ENCODE results near the gene CIAO1.

CIAO1 gene

DNA sequence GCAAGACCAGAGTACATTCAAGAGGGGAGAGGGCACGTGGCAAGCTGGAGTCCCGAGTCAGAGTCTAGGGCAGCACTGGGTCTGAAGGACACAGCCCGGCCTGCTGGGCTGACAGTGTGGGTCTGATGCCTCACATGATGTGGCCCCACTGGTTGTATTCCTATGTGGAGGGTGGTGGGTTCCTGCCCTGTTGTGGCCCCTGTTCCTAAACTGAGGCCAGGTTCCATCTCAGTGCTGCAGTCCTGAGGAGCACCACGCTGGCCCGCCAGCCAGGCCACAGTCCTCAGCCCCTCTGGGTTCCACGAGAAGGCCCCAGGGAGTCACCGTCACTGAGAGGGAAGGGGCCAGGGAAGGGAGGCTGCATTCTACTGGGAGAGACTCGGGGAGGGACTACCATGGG is 13.5 kb upstream of the CIAO1 start:
- TF ChIP-seq EP300 (IDR thresholded peaks at IDR 0.05; ENCODE audit: borderline replicate concordance) (no peak), YY1 (IDR thresholded peaks at IDR 0.05; ENCODE audit: low read depth) (no peak), TEAD4 (IDR thresholded peaks at IDR 0.05) (no peak), FOXM1 (IDR thresholded peaks at IDR 0.05; ENCODE audit: borderline replicate concordance, low read depth) (no peak)
- TF ChIP-seq, protein P1, sequence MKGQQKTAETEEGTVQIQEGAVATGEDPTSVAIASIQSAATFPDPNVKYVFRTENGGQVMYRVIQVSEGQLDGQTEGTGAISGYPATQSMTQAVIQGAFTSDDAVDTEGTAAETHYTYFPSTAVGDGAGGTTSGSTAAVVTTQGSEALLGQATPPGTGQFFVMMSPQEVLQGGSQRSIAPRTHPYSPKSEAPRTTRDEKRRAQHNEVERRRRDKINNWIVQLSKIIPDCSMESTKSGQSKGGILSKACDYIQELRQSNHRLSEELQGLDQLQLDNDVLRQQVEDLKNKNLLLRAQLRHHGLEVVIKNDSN (IDR thresholded peaks at IDR 0.05) = no peak
- TF ChIP-seq, protein P2, sequence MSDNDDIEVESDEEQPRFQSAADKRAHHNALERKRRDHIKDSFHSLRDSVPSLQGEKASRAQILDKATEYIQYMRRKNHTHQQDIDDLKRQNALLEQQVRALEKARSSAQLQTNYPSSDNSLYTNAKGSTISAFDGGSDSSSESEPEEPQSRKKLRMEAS (IDR thresholded peaks at IDR 0.05) = no peak

GRCh38 chr2:96253006-96253405 is 13.0 kb upstream of the CIAO1 start:
- no peak for TF ChIP-seq TEAD4 (IDR thresholded peaks at IDR 0.05)
- TF ChIP-seq, protein P2 (IDR thresholded peaks at IDR 0.05) = no peak
- TF ChIP-seq, protein P3, sequence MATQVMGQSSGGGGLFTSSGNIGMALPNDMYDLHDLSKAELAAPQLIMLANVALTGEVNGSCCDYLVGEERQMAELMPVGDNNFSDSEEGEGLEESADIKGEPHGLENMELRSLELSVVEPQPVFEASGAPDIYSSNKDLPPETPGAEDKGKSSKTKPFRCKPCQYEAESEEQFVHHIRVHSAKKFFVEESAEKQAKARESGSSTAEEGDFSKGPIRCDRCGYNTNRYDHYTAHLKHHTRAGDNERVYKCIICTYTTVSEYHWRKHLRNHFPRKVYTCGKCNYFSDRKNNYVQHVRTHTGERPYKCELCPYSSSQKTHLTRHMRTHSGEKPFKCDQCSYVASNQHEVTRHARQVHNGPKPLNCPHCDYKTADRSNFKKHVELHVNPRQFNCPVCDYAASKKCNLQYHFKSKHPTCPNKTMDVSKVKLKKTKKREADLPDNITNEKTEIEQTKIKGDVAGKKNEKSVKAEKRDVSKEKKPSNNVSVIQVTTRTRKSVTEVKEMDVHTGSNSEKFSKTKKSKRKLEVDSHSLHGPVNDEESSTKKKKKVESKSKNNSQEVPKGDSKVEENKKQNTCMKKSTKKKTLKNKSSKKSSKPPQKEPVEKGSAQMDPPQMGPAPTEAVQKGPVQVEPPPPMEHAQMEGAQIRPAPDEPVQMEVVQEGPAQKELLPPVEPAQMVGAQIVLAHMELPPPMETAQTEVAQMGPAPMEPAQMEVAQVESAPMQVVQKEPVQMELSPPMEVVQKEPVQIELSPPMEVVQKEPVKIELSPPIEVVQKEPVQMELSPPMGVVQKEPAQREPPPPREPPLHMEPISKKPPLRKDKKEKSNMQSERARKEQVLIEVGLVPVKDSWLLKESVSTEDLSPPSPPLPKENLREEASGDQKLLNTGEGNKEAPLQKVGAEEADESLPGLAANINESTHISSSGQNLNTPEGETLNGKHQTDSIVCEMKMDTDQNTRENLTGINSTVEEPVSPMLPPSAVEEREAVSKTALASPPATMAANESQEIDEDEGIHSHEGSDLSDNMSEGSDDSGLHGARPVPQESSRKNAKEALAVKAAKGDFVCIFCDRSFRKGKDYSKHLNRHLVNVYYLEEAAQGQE (IDR thresholded peaks at IDR 0.05; ENCODE audit: low read depth) = no peak
- TF ChIP-seq TAF1 (IDR thresholded peaks at IDR 0.05; ENCODE audit: low read depth) = no peak
- TF ChIP-seq EGR1 (IDR thresholded peaks at IDR 0.05) = no peak
- no peak for TF ChIP-seq RAD21 (IDR thresholded peaks at IDR 0.05; ENCODE audit: low read depth)
- TF ChIP-seq EP300 (IDR thresholded peaks at IDR 0.05; ENCODE audit: borderline replicate concordance) = no peak
- TF ChIP-seq CREB1 (IDR thresholded peaks at IDR 0.05; ENCODE audit: low read depth) = no peak
- TF ChIP-seq YY1 (IDR thresholded peaks at IDR 0.05; ENCODE audit: low read depth) = no peak
- no peak for TF ChIP-seq CEBPB (IDR thresholded peaks at IDR 0.05)
- no peak for TF ChIP-seq FOXM1 (IDR thresholded peaks at IDR 0.05; ENCODE audit: borderline replicate concordance, low read depth)
- TF ChIP-seq ZBTB7A (IDR thresholded peaks at IDR 0.05; ENCODE audit: low read depth) = no peak

GRCh38 chr2:96254571-96254970 is 11.5 kb upstream of the CIAO1 start:
- TF ChIP-seq YY1 (IDR thresholded peaks at IDR 0.05; ENCODE audit: low read depth) (no peak), EGR1 (IDR thresholded peaks at IDR 0.05) (no peak), FOXM1 (IDR thresholded peaks at IDR 0.05; ENCODE audit: borderline replicate concordance, low read depth) (no peak), NFIC (IDR thresholded peaks at IDR 0.05) (no peak), TEAD4 (IDR thresholded peaks at IDR 0.05) (no peak), CREB1 (IDR thresholded peaks at IDR 0.05; ENCODE audit: low read depth) (no peak), TAF1 (IDR thresholded peaks at IDR 0.05; ENCODE audit: low read depth) (no peak), RAD21 (IDR thresholded peaks at IDR 0.05; ENCODE audit: low read depth) (no peak), CEBPB (IDR thresholded peaks at IDR 0.05) (no peak), EP300 (IDR thresholded peaks at IDR 0.05; ENCODE audit: borderline replicate concordance) (no peak), ZBTB7A (IDR thresholded peaks at IDR 0.05; ENCODE audit: low read depth) (no peak), TCF12 (IDR thresholded peaks at IDR 0.05; ENCODE audit: low read depth) (no peak)
- TF ChIP-seq, protein P3 (IDR thresholded peaks at IDR 0.05; ENCODE audit: low read depth) = no peak
- TF ChIP-seq, protein P1 (IDR thresholded peaks at IDR 0.05) = no peak
- TF ChIP-seq, protein P2 (IDR thresholded peaks at IDR 0.05) = no peak

DNA sequence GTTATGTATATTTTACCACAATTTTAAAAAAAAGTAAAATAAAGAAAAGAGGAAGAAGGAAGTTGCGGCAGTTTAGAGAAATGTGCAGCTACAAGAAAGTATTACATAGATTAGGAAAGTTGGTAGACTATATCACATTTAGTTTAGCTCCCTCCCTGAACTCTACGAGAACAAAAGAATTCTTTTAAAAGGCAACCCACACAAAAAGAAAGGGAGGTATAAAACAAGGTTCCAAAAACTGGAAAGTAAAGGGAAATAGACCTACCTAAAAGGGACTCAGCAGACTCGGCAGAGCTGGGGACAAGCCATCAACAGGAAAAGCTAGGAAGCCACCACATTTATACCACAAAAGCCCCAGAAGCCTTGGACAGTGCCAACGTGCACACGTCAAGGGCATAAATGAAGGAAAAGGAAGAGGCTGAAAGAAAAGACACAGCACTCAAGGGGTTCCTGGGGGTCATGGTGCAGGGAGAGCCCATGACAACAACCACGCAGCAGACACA is 9.4 kb upstream of the CIAO1 start:
- no peak for TF ChIP-seq TEAD4 (IDR thresholded peaks at IDR 0.05)

- TF ChIP-seq CREB1 (IDR thresholded peaks at IDR 0.05; ENCODE audit: low read depth) = no peak
- TF ChIP-seq TEAD4 (IDR thresholded peaks at IDR 0.05) = no peak
- no peak for TF ChIP-seq EP300 (IDR thresholded peaks at IDR 0.05; ENCODE audit: borderline replicate concordance)
- TF ChIP-seq TCF12 (IDR thresholded peaks at IDR 0.05; ENCODE audit: low read depth) = no peak
- TF ChIP-seq, protein P2 (IDR thresholded peaks at IDR 0.05) = no peak
- TF ChIP-seq FOXM1 (IDR thresholded peaks at IDR 0.05; ENCODE audit: borderline replicate concordance, low read depth) = no peak
- TF ChIP-seq, protein P1 (IDR thresholded peaks at IDR 0.05) = no peak
- no peak for TF ChIP-seq ZBTB7A (IDR thresholded peaks at IDR 0.05; ENCODE audit: low read depth)
- TF ChIP-seq, protein P3 (IDR thresholded peaks at IDR 0.05; ENCODE audit: low read depth) = no peak
- TF ChIP-seq NFIC (IDR thresholded peaks at IDR 0.05) = no peak
- no peak for TF ChIP-seq CEBPB (IDR thresholded peaks at IDR 0.05)
- TF ChIP-seq EGR1 (IDR thresholded peaks at IDR 0.05) = no peak
- TF ChIP-seq YY1 (IDR thresholded peaks at IDR 0.05; ENCODE audit: low read depth) = no peak
- TF ChIP-seq RAD21 (IDR thresholded peaks at IDR 0.05; ENCODE audit: low read depth) = no peak
- TF ChIP-seq TAF1 (IDR thresholded peaks at IDR 0.05; ENCODE audit: low read depth) = no peak
These were observed 7.6 kb upstream of the CIAO1 start for GRCh38 chr2:96258166-96259022.

Data from Ishikawa (cell line).